Osteocyte (in vitro differentiated cells): ENCODE measurements around the gene NTN1. TPM values are rescaled to one million over a fixed set of nuclear protein-coding genes. Genes with fewer than 3 reads are reported as not detected.

Experiments
- DNase-seq: peaks from one replicate; pipeline ENCODE4 v3.0.0; 2021; ENCODE audit warnings: mixed read lengths; ENCODE audit not compliant: unreplicated experiment; ENCODE audit errors: extremely low spot score
- H3K27ac Mint-ChIP-seq: one replicate; pipeline ENCODE4 v1.8.0; 2021; ENCODE audit warnings: mild to moderate bottlenecking, mixed read lengths; ENCODE audit not compliant: unreplicated experiment
- H3K27me3 Mint-ChIP-seq: one replicate; pipeline ENCODE4 v1.8.0; 2021; ENCODE audit warnings: mixed read lengths; ENCODE audit not compliant: unreplicated experiment
- H3K36me3 Mint-ChIP-seq: one replicate; pipeline ENCODE4 v1.8.0; 2021; ENCODE audit warnings: mixed read lengths; ENCODE audit not compliant: unreplicated experiment
- H3K4me1 Mint-ChIP-seq: one replicate; pipeline ENCODE4 v1.8.0; 2021; ENCODE audit warnings: mixed read lengths; ENCODE audit not compliant: unreplicated experiment
- H3K4me3 Mint-ChIP-seq: one replicate; pipeline ENCODE4 v1.8.0; 2021; ENCODE audit warnings: mild to moderate bottlenecking, moderate library complexity, mixed read lengths; ENCODE audit not compliant: unreplicated experiment
- H3K9me3 Mint-ChIP-seq: one replicate; pipeline ENCODE4 v1.8.0; 2021; ENCODE audit warnings: mixed read lengths; ENCODE audit not compliant: unreplicated experiment
- total RNA-seq: library from RNA; stranded (reverse); gene quantifications from 2 replicates; pipeline ENCODE4 v1.2.1, GENCODE V29; 2021
- TF ChIP-seq, protein P1 (sequence below): fragments of 200-600 bp; sonication (generic); IDR thresholded peaks from 2 replicates; pipeline ENCODE4 v1.5.0; 2021; ENCODE audit warnings: antibody characterized with exemption, mild to moderate bottlenecking, moderate library complexity

Gene NTN1
- total RNA-seq, 1 donor from 2014 or later: 21.4 TPM

- DNase-seq: no peak
- H3K4me3 Mint-ChIP-seq: no peak overlapping the region
- peaks cover 2% of the 10 kb centered on the region for H3K36me3 Mint-ChIP-seq
- TF ChIP-seq, protein P1, sequence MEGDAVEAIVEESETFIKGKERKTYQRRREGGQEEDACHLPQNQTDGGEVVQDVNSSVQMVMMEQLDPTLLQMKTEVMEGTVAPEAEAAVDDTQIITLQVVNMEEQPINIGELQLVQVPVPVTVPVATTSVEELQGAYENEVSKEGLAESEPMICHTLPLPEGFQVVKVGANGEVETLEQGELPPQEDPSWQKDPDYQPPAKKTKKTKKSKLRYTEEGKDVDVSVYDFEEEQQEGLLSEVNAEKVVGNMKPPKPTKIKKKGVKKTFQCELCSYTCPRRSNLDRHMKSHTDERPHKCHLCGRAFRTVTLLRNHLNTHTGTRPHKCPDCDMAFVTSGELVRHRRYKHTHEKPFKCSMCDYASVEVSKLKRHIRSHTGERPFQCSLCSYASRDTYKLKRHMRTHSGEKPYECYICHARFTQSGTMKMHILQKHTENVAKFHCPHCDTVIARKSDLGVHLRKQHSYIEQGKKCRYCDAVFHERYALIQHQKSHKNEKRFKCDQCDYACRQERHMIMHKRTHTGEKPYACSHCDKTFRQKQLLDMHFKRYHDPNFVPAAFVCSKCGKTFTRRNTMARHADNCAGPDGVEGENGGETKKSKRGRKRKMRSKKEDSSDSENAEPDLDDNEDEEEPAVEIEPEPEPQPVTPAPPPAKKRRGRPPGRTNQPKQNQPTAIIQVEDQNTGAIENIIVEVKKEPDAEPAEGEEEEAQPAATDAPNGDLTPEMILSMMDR: no peak
- no peaks in the 10 kb centered on the region for H3K9me3 Mint-ChIP-seq
- H3K27me3 Mint-ChIP-seq: peaks cover 8% of the 10 kb centered on the region
- H3K4me1 Mint-ChIP-seq: peaks cover 5% of the 10 kb centered on the region
- H3K27ac Mint-ChIP-seq: no peak overlapping the region
Observed at GRCh38 chr17:9232591-9233270, 211.4 kb downstream of the NTN1 start.

DNA sequence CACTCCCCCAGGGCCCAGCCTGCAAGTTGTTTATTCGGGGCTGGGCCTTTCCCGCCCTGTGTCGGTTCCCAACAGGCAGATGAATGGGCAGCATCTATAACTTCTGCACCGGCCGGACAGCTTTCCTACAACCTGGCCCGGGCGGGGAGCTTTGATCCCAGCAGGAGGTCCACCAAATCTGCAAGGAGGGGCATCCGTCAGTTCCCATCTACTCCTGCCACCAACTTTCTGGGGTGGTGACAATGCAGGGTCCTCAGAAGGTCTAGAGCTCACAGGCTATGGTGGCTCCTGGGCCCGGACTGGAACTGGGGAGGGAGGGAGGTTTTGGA is 211.9 kb downstream of the NTN1 start:
- H3K36me3 Mint-ChIP-seq: peaks cover 2% of the 10 kb centered on the region
- H3K4me1 Mint-ChIP-seq: peaks cover 5% of the 10 kb centered on the region
- H3K9me3 Mint-ChIP-seq: no peaks in the 10 kb centered on the region
- H3K27ac Mint-ChIP-seq: no peak overlapping the region
- DNase-seq: no peak
- H3K4me3 Mint-ChIP-seq: no peak overlapping the region
- TF ChIP-seq, protein P1: no peak
- H3K27me3 Mint-ChIP-seq: peaks cover 8% of the 10 kb centered on the region

DNA sequence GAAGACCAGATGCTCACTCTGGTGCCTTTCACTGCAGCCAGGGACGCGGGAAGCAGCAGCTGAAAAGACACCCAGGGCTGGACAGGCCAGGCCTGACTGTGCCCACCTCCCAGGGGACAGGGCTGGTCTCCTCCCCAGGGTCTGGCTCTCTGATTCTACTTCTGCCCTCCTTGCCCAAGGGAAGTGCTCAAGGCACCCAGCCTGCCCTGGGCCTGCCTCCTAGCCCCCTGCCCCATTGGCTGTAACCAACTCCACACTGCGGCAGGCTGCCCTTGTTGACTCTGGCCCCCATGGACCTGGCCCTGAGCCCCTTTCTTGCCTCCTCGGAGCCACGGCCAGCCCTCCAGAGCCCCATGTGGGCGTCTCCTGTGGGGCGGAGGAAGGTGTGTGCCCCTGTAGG is 212.5 kb downstream of the NTN1 start:
- Mint-ChIP-seq H3K27me3 (peaks cover 8% of the 10 kb centered on the region), H3K4me1 (peaks cover 5% of the 10 kb centered on the region), H3K27ac (no peak overlapping the region), H3K36me3 (peaks cover 2% of the 10 kb centered on the region), H3K9me3 (no peaks in the 10 kb centered on the region), H3K4me3 (no peak overlapping the region)
- TF ChIP-seq, protein P1: no peak
- DNase-seq: no peak

- Mint-ChIP-seq H3K4me1 (peaks cover 5% of the 10 kb centered on the region), H3K27ac (no peak overlapping the region), H3K9me3 (no peaks in the 10 kb centered on the region), H3K27me3 (peaks cover 5% of the 10 kb centered on the region), H3K36me3 (peaks cover 2% of the 10 kb centered on the region), H3K4me3 (no peak overlapping the region)
- TF ChIP-seq, protein P1: no peak
- DNase-seq: no peak
Observed at GRCh38 chr17:9234389-9234945, 213.2 kb downstream of the NTN1 start.

GRCh38 chr17:9235346-9235745 is 214.0 kb downstream of the NTN1 start:
- Mint-ChIP-seq H3K27ac (no peak overlapping the region), H3K27me3 (no peaks in the 10 kb centered on the region), H3K4me3 (no peak overlapping the region), H3K9me3 (no peaks in the 10 kb centered on the region), H3K4me1 (peaks cover under 1% of the 10 kb centered on the region), H3K36me3 (peaks cover 2% of the 10 kb centered on the region)
- no peak for DNase-seq
- TF ChIP-seq, protein P1: no peak
